ENCODE results near the gene B9D2. TPM values are rescaled to one million over a fixed set of nuclear protein-coding genes. Genes with fewer than 3 reads are reported as not detected.

B9D2 gene
- total and polyA plus RNA-seq, 10 donors, result 7.5 to 11.9 (median 8.7) TPM

DNA sequence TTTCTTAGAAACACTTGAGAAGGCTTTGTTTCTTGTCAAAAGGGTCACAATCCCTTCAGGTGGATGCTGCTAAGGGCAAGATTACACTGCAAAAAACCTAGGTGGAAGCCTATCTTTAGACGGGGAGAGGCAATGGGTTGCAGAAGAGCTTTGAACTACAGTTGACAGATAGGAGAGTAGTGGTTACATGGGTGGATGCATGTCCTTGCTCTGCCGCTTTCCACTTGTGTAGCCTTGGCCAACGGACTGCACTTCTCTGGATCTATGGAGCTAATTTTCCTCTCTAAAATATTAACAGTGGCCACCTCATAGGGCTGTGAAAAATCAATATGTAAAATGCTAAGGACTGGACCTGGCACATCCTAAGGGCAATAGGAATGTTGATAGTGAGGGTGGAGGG lies 34.6 kb upstream of the B9D2 start:
- Histone ChIP-seq H3K36me3 (peaks cover 0 to 29% (median 2%) of the 10 kb centered on the region in 6 donors), H3K27ac (peak overlapping the region in 2 of 8 donors; percentile 94 to 96), H3K4me3 (peak overlapping the region; percentile 69 to 100 (median 90)), H3K4me1 (peaks cover 14 to 83% (median 49%) of the 10 kb centered on the region in 6 donors), H3K9me3 (no peaks in the 10 kb centered on the region), H3K27me3 (replicated peaks in 1 of 7) (no peaks in the 10 kb centered on the region)
- DNase-seq, result no peak
- WGBS, 5 donors, result 32 to 52% (median 40%) methylated on average over 3 of the region's 3 CpGs
- intact Hi-C loops (cut with DNase I; ENCODE audit: low total_unique reads), result no loop called here
- no peak for TF ChIP-seq CTCF (IDR thresholded peaks at IDR 0.05 in 8 of 11, conservative IDR thresholded peaks at IDR 0.05 in 3 of 11)
- TF ChIP-seq POLR2AphosphoS5 (IDR thresholded peaks at IDR 0.05), result no peak
- TF ChIP-seq POLR2A (IDR thresholded peaks at IDR 0.05), result no peak

DNA sequence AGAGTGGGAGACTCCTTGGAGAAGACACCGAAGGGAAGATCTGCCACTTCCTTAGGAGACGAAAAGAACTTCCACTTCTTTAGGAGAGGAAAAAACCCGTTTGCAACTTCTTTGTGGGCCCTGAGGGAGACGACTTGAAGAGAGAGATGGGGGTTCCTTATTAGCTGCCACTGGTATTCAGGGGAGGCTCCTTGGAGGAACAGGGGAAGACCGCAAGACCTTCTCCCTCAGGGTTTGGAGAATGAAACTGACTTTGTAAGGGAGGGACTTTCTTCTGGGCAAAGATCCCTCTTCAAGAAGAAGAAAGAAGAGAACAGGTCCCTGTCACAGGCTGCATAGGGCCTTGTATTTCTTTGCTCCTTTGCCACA lies 34.1 kb upstream of the B9D2 start:
- 0% methylated on average over 5 of the region's 5 CpGs for WGBS, 5 donors
- Histone ChIP-seq H3K27me3 (replicated peaks in 1 of 7) (no peaks in the 10 kb centered on the region), H3K4me3 (peak overlapping the region; percentile 69 to 100 (median 90)), H3K27ac (peak overlapping the region; percentile 83 to 98 (median 95)), H3K9me3 (no peaks in the 10 kb centered on the region), H3K36me3 (peaks cover 0 to 29% (median under 1%) of the 10 kb centered on the region in 6 donors), H3K4me1 (peaks cover 14 to 81% (median 48%) of the 10 kb centered on the region in 6 donors)
- DNase-seq, result no peak
- intact Hi-C loops (cut with DNase I; ENCODE audit: low total_unique reads), result no loop called here
- no peak for TF ChIP-seq CTCF (IDR thresholded peaks at IDR 0.05 in 8 of 11, conservative IDR thresholded peaks at IDR 0.05 in 3 of 11)

DNA sequence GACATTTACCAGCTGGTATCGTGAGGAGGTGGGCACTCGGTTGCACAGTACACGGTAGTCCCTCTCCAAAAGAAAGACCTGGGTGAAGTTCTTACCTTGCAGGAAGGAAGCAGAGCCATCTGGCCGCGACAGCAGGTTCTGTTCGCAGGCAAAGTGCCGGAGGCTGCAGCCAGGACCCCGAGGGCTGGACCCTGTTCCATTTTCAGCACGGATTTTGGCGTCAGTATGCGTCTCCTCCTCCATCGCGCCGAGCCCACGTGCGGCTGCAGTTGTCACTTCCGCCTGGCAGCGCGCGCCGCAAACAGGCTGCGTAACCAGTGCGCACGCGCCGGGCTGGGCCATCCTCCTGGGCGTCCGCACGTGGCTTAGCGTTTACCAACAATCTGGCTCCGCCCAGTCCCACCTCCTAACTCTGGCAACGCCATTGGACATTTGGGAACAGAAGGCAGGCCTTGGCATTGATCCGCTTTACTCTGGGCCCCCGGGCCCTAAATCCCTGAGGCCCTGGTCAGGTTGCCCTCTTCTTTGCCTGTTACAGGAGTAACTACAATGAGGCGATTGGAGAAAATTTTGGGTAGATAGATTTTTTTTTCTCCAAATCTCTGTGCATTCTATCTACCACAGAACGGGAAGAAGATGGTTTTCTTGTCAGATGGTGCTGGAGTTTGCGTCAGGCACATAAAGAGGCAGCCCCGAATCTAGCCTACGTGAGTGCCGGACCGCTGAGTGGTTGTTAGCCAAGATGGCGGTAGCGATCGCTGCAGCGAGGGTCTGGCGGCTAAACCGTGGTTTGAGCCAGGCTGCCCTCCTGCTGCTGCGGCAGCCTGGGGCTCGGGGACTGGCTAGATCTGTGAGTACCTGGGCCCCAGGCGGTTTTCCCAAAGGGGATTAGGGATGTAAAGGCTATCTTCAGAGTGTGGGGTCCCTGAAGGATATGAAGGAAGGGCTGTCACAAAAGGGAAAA lies 33.4 kb upstream of the B9D2 start, which contains the start of the genes BCKDHA and EXOSC5:
Gene BCKDHA, plus strand, starts transcription at position 733 of the 964 bp plus-strand sequence. Its CDS starts 10 bp downstream, at position 743.
Gene EXOSC5, minus strand, starts transcription at position 274 of the 964 bp plus-strand sequence. Its CDS starts 31 bp downstream, at position 243.
- TF ChIP-seq POLR2A (IDR thresholded peaks at IDR 0.05) (no peak), CTCF (IDR thresholded peaks at IDR 0.05 in 8 of 11, conservative IDR thresholded peaks at IDR 0.05 in 3 of 11) (peak in 3 of 11 experiments; percentile 27 to 48 (median 40)), POLR2AphosphoS5 (IDR thresholded peaks at IDR 0.05) (peak; percentile 86 to 96 (median 90))
- peak; percentile 99 for DNase-seq
- Histone ChIP-seq H3K4me1 (peaks cover 14 to 80% (median 47%) of the 10 kb centered on the region in 6 donors), H3K9me3 (no peaks in the 10 kb centered on the region), H3K4me3 (peak within 1 kb of the TSS; percentile 69 to 100 (median 90)), H3K36me3 (peaks cover 0 to 29% (median 6%) of the 10 kb centered on the region in 6 donors), H3K27ac (peak within 1 kb of the TSS; percentile 83 to 98 (median 95)), H3K27me3 (replicated peaks in 1 of 7) (no peaks in the 10 kb centered on the region)
- intact Hi-C loops (cut with DNase I; ENCODE audit: low total_unique reads), result no loop called here
- 0 to 1% (median 0%) methylated on average over 33 to 50 of the region's 50 CpGs for WGBS, 5 donors

DNA sequence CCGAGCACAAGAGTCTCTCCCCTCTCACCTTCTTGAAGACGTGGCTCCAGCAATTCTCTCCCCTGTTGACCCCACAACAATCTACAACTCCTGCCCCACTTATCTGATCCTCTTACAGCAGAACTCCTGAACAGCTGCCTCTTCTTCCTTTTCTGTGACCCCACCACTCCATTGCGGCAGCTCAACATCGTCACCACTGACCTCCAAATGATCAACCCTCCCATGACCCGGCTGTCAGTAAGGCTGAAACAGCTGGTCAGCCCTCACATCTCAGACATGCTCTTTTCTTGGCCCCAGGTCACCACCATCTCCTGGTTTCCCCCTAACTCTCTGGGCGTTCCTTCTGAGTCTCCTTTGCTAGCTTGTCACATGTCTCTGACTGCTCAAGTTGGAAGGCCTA lies 31.4 kb upstream of the B9D2 start:
- intact Hi-C loops (cut with DNase I; ENCODE audit: low total_unique reads), result no loop called here
- peaks cover 14 to 67% (median 47%) of the 10 kb centered on the region in 6 donors for H3K4me1 ChIP-seq
- peaks cover 0 to 34% (median 25%) of the 10 kb centered on the region in 6 donors for H3K36me3 ChIP-seq
- TF ChIP-seq CTCF (IDR thresholded peaks at IDR 0.05 in 8 of 11, conservative IDR thresholded peaks at IDR 0.05 in 3 of 11) (no peak), POLR2AphosphoS5 (IDR thresholded peaks at IDR 0.05) (no peak), POLR2A (IDR thresholded peaks at IDR 0.05) (no peak)
- WGBS, 5 donors, result 65 to 84% (median 73%) methylated on average over 6 of the region's 6 CpGs
- no peak overlapping the region for H3K4me3 ChIP-seq
- DNase-seq, result no peak
- no peak overlapping the region for H3K27ac ChIP-seq
- H3K9me3 ChIP-seq, result no peaks in the 10 kb centered on the region
- no peaks in the 10 kb centered on the region for H3K27me3 ChIP-seq (replicated peaks in 1 of 7)

Data from spleen (tissue), 11 donors.